ENCODE data around the gene SPHK1.

- TF ChIP-seq EGR1 (IDR thresholded peaks at IDR 0.05) (no peak), RAD21 (IDR thresholded peaks at IDR 0.05; ENCODE audit: low read depth) (no peak), FOXM1 (IDR thresholded peaks at IDR 0.05; ENCODE audit: borderline replicate concordance, low read depth) (no peak), TCF12 (IDR thresholded peaks at IDR 0.05; ENCODE audit: low read depth) (no peak)
Measured at GRCh38 chr17:76435751-76436150, 51.3 kb downstream of the SPHK1 start.

All from Ishikawa (cell line).